ENCODE measurements around the gene GAS7.

DNA sequence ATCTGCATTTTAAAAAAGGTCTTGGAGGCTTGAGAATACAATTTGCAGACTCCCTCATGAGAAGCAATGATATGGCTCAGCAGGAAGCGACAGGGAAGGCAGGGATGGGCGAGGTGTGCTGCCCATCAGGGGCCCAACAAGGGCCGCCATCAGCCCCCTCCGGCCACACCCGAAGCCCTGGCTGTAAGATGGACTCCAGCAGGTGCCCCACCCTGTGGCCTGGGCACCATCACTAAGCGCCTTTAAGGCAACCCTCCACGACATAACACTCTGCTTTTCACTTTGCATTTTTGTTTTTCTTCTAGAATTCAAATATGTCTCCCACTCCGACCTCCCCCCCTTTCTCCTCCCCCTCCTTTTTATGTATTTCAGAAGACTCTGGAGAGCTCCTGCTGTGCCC, 241.2 kb downstream of the GAS7 start:
- no peak for TF ChIP-seq RAD21 (IDR thresholded peaks at IDR 0.05; ENCODE audit: insufficient read depth, low read depth, low read length)
- TF ChIP-seq CREB1 (IDR thresholded peaks at IDR 0.05; ENCODE audit: low read depth) = no peak
- no peak for TF ChIP-seq CTCF (IDR thresholded peaks at IDR 0.05 in 2 of 3, conservative IDR thresholded peaks at IDR 0.05 in 1 of 3; ENCODE audit: control insufficient read depth in 2 of 3, extremely low read depth in 1 of 3, insufficient read depth in 1 of 3, low read depth in 3 of 3, low read length in 3 of 3)
- no peak for TF ChIP-seq MAX (IDR thresholded peaks at IDR 0.05; ENCODE audit: low read depth, low read length)
- no peak for TF ChIP-seq MYC (IDR thresholded peaks at IDR 0.05; ENCODE audit: insufficient read depth, insufficient read length, insufficient replicate concordance, low read length, severe bottlenecking)
- no peak for TF ChIP-seq IRF3 (IDR thresholded peaks at IDR 0.05)
- TF ChIP-seq ZSCAN29 (IDR thresholded peaks at IDR 0.05) = no peak
- TF ChIP-seq POU2F2 (IDR thresholded peaks at IDR 0.05; ENCODE audit: borderline replicate concordance, low read depth, low read length) = no peak
- TF ChIP-seq ZNF592 (IDR thresholded peaks at IDR 0.05) = no peak
- TF ChIP-seq HDAC6 (IDR thresholded peaks at IDR 0.05; ENCODE audit: unreplicated experiment) = no peak
- no peak for TF ChIP-seq RCOR1 (conservative IDR thresholded peaks at IDR 0.05; ENCODE audit: low read depth, low read length)
